ENCODE data around the gene BBS9. TPM values are rescaled to one million over a fixed set of nuclear protein-coding genes. Genes with fewer than 3 reads are reported as not detected.

The BBS9 gene
- total and polyA plus RNA-seq, 2 donors (not counting 3 experiments of a cell fraction or from before 2014, with no cell fraction given): 5.7 to 17.4 TPM

DNA sequence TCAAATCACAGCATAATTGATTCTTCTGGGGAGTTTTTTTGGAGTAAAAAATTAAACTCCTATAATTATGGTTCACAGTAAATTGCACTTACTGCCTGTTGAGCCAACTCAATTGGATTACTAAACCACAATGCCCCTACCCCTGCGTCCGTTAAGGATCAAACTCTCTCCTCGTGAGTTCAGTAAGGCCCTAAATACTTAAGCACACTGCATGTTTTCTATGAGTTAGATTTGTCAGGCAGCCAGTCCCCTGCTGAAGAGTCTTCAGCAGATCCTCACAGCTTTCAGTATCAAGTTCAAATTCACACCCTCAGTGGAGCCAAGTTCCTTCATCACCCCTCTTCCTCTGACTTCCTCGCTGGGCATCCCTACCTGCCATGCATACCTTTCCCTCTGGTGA is 501.0 kb downstream of the BBS9 start:
- Histone ChIP-seq H3K4me2 (ENCODE audit: insufficient read depth, low read length) (no peak overlapping the region), H2AFZ (ENCODE audit: low read depth, low read length) (no peak overlapping the region), H3K36me3 (ENCODE audit: control insufficient read depth in 2 of 2, extremely low read depth in 1 of 2, insufficient read depth in 2 of 2, low read length in 2 of 2) (no peaks in the 10 kb centered on the region), H3K4me3 (replicated peaks in 1 of 3; ENCODE audit: insufficient read depth in 1 of 3, low read depth in 1 of 3, low read length in 3 of 3) (no peak overlapping the region), H3K9ac (replicated peaks; ENCODE audit: extremely low read depth, insufficient read depth, low read length) (no peak overlapping the region), H4K20me1 (replicated peaks; ENCODE audit: control insufficient read depth, extremely low read depth, insufficient read depth, low read length) (no peaks in the 10 kb centered on the region), H3K79me2 (ENCODE audit: control insufficient read depth, insufficient read depth, low read length) (no peaks in the 10 kb centered on the region), H3K27ac (ENCODE audit: insufficient read depth, low read depth, low read length) (no peak overlapping the region), H3K27me3 (ENCODE audit: control insufficient read depth in 2 of 2, insufficient read depth in 2 of 2, low read length in 2 of 2) (no peaks in the 10 kb centered on the region), H3K9me3 (replicated peaks; ENCODE audit: control insufficient read depth, insufficient read depth, low read length) (no peaks in the 10 kb centered on the region), H3K4me1 (ENCODE audit: control insufficient read depth, extremely low read depth, insufficient read depth, low read length) (no peaks in the 10 kb centered on the region), H3K9me1 (replicated peaks; ENCODE audit: control insufficient read depth, extremely low read depth, insufficient read depth, low read length) (no peaks in the 10 kb centered on the region)
- DNase-seq (ENCODE audit: low read depth, low spot score) (no peak), FAIRE-seq (no peak)
- ChIA-PET CTCF (no interaction called here), POLR2A (no interaction called here)
- BruUV-seq (replicated peaks): no TSS peak
- intact Hi-C loops (cut with micrococcal nuclease): no loop called here
- dilution Hi-C loops (cut with MboI; ENCODE audit: extremely low pct_ligation_motif_present, low sequenced_read_pairs): no loop called here
- TF ChIP-seq EZH2 (IDR thresholded peaks at IDR 0.05; ENCODE audit: borderline replicate concordance, low read depth, low read length, severe bottlenecking) (no peak), POLR2AphosphoS5 (IDR thresholded peaks at IDR 0.05; ENCODE audit: insufficient read depth, low read depth, low read length) (no peak), GATA2 (IDR thresholded peaks at IDR 0.05; ENCODE audit: insufficient read depth, insufficient read length, low read depth, low read length) (no peak), POLR2A (IDR thresholded peaks at IDR 0.05; ENCODE audit: low read depth, low read length) (no peak), CTCF (IDR thresholded peaks at IDR 0.05; ENCODE audit: extremely low read depth in 1 of 2, insufficient read depth in 1 of 2, low read depth in 1 of 2, low read length in 2 of 2) (no peak), JUN (IDR thresholded peaks at IDR 0.05; ENCODE audit: borderline replicate concordance, insufficient read depth, insufficient read length, low read depth) (no peak), MYC (IDR thresholded peaks at IDR 0.05; ENCODE audit: low read depth, low read length) (no peak), FOS (IDR thresholded peaks at IDR 0.05; ENCODE audit: borderline replicate concordance, insufficient read depth, low read length) (no peak)
- TF ChIP-seq, protein P1, sequence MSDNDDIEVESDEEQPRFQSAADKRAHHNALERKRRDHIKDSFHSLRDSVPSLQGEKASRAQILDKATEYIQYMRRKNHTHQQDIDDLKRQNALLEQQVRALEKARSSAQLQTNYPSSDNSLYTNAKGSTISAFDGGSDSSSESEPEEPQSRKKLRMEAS (IDR thresholded peaks at IDR 0.05; ENCODE audit: insufficient read depth, insufficient read length): no peak

All from endothelial cell of umbilical vein (primary cell).